GM18909 (cell line): ENCODE measurements around the gene TMEM132A.

Experiments
- ATAC-seq: cut with Tn5 transposase; IDR thresholded peaks from one replicate; pipeline ENCODE4 v1.9.1; 2021; ENCODE audit warnings: mild to moderate bottlenecking; ENCODE audit not compliant: unreplicated experiment, poor library complexity

TMEM132A gene

GRCh38 chr11:60978546-60979380, 54.5 kb downstream of the TMEM132A start:
- ATAC-seq: no peak

- no peak for ATAC-seq
Observed at GRCh38 chr11:60981515-60981914, 57.3 kb downstream of the TMEM132A start.

GRCh38 chr11:60982184-60982583, 57.9 kb downstream of the TMEM132A start:
- ATAC-seq: no peak

- ATAC-seq: no peak
Observed at GRCh38 chr11:60984149-60984548, 59.9 kb downstream of the TMEM132A start.

GRCh38 chr11:60984636-60985035, 60.4 kb downstream of the TMEM132A start:
- no peak for ATAC-seq

- ATAC-seq: no peak
Observed at GRCh38 chr11:60985501-60985900, 61.2 kb downstream of the TMEM132A start.

GRCh38 chr11:60985991-60986915, 62.0 kb downstream of the TMEM132A start:
- no peak for ATAC-seq
